ENCODE measurements around the gene SMR3B.

Gene SMR3B

DNA sequence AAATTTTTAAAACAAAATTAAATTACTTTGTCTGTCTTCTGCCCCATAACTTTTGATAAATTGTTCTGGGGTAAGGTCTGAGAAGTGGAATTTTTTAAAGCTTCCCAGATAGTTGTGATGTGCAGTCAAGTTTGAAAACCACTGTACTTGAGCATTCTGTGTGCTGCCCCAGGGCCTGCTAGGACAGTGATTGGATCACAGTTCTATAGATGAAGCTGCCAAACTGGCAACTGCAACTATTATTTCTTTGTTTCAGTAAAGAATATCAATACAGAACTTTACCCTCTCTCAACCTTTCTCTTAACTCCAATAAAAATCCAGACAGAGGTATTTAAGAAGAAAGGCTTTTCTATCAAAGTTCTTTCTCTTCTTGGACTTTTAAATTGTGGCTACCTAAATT is 14.6 kb downstream of the SMR3B start, which contains the start of gene OPRPN:
OPRPN (plus strand) TSS at position 361 of the 400 bp plus-strand sequence. CDS start 1,346 bp downstream, outside the sequence.
- no peak within 1 kb of the TSS for H3K27ac ChIP-seq
- TF ChIP-seq CTCF (IDR thresholded peaks at IDR 0.05) (no peak), ZFX (IDR thresholded peaks at IDR 0.05; ENCODE audit: borderline replicate concordance) (no peak)

GRCh38 chr4:70399319-70399718 is 16.4 kb downstream of the SMR3B start:
- no peak for TF ChIP-seq CTCF (IDR thresholded peaks at IDR 0.05)
- no peak for TF ChIP-seq ZFX (IDR thresholded peaks at IDR 0.05; ENCODE audit: borderline replicate concordance)
- no peak overlapping the region for H3K27ac ChIP-seq

DNA sequence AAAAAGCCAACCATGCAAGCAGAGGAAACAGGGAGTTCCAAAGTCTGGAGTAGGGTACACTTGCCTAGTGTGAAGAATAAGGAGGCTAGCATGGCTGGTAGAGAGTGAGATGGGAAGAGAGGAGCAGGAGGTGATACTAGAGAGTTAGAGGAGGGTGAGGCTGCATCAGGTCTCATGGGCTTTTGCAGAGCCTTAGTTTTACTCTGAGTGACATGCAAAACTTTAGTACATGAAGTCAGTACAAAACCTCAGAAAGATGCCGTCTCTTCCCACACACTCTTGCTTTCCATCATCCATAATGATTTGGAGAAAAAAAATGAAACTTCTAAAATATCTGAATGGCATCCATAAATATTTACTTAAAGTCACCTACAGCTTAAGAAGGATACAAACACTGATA is 19.8 kb downstream of the SMR3B start:
- no peak overlapping the region for H3K27ac ChIP-seq
- no peak for TF ChIP-seq CTCF (IDR thresholded peaks at IDR 0.05)
- TF ChIP-seq ZFX (IDR thresholded peaks at IDR 0.05; ENCODE audit: borderline replicate concordance), result no peak

- H3K27ac ChIP-seq, result no peak overlapping the region
- TF ChIP-seq ZFX (IDR thresholded peaks at IDR 0.05; ENCODE audit: borderline replicate concordance) (no peak), CTCF (IDR thresholded peaks at IDR 0.05) (no peak)
Measured at GRCh38 chr4:70405765-70406164, 22.8 kb downstream of the SMR3B start.

GRCh38 chr4:70425306-70425705 is 42.4 kb downstream of the SMR3B start:
- H3K27ac ChIP-seq, result no peak overlapping the region
- no peak for TF ChIP-seq ZFX (IDR thresholded peaks at IDR 0.05; ENCODE audit: borderline replicate concordance)
- TF ChIP-seq CTCF (IDR thresholded peaks at IDR 0.05), result no peak

DNA sequence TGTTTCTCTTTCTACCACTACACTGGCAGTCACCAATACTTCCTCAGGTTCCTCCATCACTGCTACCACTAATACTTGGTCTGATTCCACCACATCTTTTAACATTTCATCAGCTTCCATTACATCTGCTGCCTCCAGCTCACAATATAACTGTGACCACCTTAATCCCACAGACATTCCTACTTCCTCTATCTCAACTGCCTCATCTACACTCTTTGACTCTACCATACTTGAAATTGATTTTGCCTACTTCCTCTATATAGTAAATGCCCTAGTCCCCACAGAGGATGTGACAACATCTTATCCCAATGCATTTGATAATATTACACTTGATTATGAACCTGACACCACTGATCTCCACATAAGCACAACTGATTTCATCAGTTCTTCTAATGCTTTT is 43.9 kb downstream of the SMR3B start:
- TF ChIP-seq ZFX (IDR thresholded peaks at IDR 0.05; ENCODE audit: borderline replicate concordance) (no peak), CTCF (IDR thresholded peaks at IDR 0.05) (no peak)
- H3K27ac ChIP-seq, result no peak overlapping the region

DNA sequence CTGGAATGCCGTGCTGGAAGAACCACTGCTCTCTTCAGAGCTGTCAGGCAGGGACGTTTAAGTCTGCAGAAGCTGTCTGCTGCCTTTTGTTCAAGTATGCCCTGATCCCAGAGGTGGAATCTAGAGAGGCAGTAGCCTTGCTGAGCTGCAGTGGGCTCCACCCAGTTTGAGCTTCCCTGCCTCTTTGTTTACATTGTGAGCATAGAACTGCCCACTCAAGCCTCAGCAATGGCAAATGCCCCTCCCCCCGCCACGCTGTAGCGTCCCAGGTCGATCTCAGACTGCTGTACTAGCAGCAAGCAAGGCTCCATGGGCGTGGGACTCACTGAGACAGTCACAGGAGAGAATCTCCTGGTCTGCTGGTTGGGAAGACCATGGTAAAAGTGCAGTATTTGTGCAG is 54.3 kb downstream of the SMR3B start:
- TF ChIP-seq ZFX (IDR thresholded peaks at IDR 0.05; ENCODE audit: borderline replicate concordance) (no peak), CTCF (IDR thresholded peaks at IDR 0.05) (no peak)
- H3K27ac ChIP-seq, result no peak overlapping the region

Measured in 22Rv1 (cell line).